ENCODE measurements around the gene CIDEB. TPM values are rescaled to one million over a fixed set of nuclear protein-coding genes. Genes with fewer than 3 reads are reported as not detected.

The CIDEB gene
- total RNA-seq, 1 experiment from 2014 or later, result not detected

GRCh38 chr14:24310646-24311604, 3.1 kb upstream of the CIDEB start, which contains the start of gene LTB4R:
TSS of gene LTB4R (plus strand) at chr14:24311502. CDS start at chr14:24315652, 4,150 bp downstream.
- no peak within 1 kb of the TSS for H3K56ac ChIP-seq (ENCODE audit: insufficient read length, low read depth, low read length)
- H4K8ac ChIP-seq (replicated peaks; ENCODE audit: insufficient read length, low read depth, low read length), result no peak within 1 kb of the TSS
- H3K27me3 ChIP-seq (ENCODE audit: insufficient read depth, low read length), result no peaks in the 10 kb centered on the region
- Mint-ChIP-seq H3K9me3 (no peaks in the 10 kb centered on the region), H3K4me1 (peaks cover 5 to 6% of the 10 kb centered on the region in 2 experiments; a peak in 3 of 4 replicates), H3K27ac (peak within 1 kb of the TSS in 1 of 3 experiments; percentile 77; a peak in 1 of 7 replicates), H3K36me3 (ENCODE audit: insufficient read depth in 1 of 3, low read depth in 3 of 3) (peaks cover 5 to 40% (median 20%) of the 10 kb centered on the region in 3 experiments; a peak in 6 of 7 replicates), H3K27me3 (ENCODE audit: low read depth) (peaks cover 8% of the 10 kb centered on the region), H3K4me3 (no peak within 1 kb of the TSS)
- DNase-seq, result no peak
- H3K27ac ChIP-seq (ENCODE audit: insufficient read length, low read depth, low read length), result no peak within 1 kb of the TSS
- H3K4ac ChIP-seq (ENCODE audit: low read depth, low read length), result no peak within 1 kb of the TSS
- H3K23ac ChIP-seq (ENCODE audit: insufficient read length, low read depth, low read length), result no peak within 1 kb of the TSS
- H4K91ac ChIP-seq (ENCODE audit: insufficient read length, low read depth, low read length), result no peak within 1 kb of the TSS
- H4K5ac ChIP-seq (ENCODE audit: insufficient read length, low read depth, low read length), result no peak within 1 kb of the TSS
- H3K79me1 ChIP-seq (ENCODE audit: insufficient read depth, low read depth, low read length, poor library complexity, severe bottlenecking), result no peaks in the 10 kb centered on the region
- no peaks in the 10 kb centered on the region for H3K23me2 ChIP-seq (ENCODE audit: insufficient read length, low read depth, low read length, poor library complexity, severe bottlenecking)
- H2BK5ac ChIP-seq (ENCODE audit: insufficient read length, low read length), result no peak within 1 kb of the TSS
- no peak within 1 kb of the TSS for H3T11ph ChIP-seq (ENCODE audit: low read length)
- H3K79me2 ChIP-seq (ENCODE audit: insufficient read depth, low read length), result no peaks in the 10 kb centered on the region
- no peaks in the 10 kb centered on the region for H4K20me1 ChIP-seq (ENCODE audit: control insufficient read depth, insufficient read depth, insufficient read length)
- H3K9ac ChIP-seq (ENCODE audit: extremely low read depth, insufficient read length, low read length), result no peak within 1 kb of the TSS
- H2AK5ac ChIP-seq (ENCODE audit: insufficient read length, low read length), result no peak within 1 kb of the TSS
- H2BK20ac ChIP-seq (ENCODE audit: low read depth, low read length, poor library complexity, severe bottlenecking), result no peak within 1 kb of the TSS
- H3K14ac ChIP-seq (ENCODE audit: insufficient read depth, low read length), result no peak within 1 kb of the TSS
- H3K18ac ChIP-seq (ENCODE audit: insufficient read length, low read depth, low read length), result no peak within 1 kb of the TSS
- no peak for TF ChIP-seq CTCF (conservative IDR thresholded peaks at IDR 0.05)
- no peak within 1 kb of the TSS for H3K4me2 ChIP-seq (ENCODE audit: insufficient read depth, insufficient read length, low read length)
- H2BK15ac ChIP-seq (ENCODE audit: low read depth, low read length), result no peak within 1 kb of the TSS
- no peaks in the 10 kb centered on the region for H3K4me1 ChIP-seq (ENCODE audit: insufficient read depth, low read length)
- no peak within 1 kb of the TSS for H2BK120ac ChIP-seq (ENCODE audit: low read depth, low read length, poor library complexity, severe bottlenecking)
- no peaks in the 10 kb centered on the region for H3K9me3 ChIP-seq (ENCODE audit: control insufficient read depth, low read depth, low read length)
- H2AFZ ChIP-seq (ENCODE audit: low read length), result no peak within 1 kb of the TSS
- H2BK12ac ChIP-seq (ENCODE audit: insufficient read length, low read depth, low read length), result no peak within 1 kb of the TSS
- WGBS (ENCODE audit: extremely low coverage, insufficient read length, low lambda C conversion rate), result no CpG with 5 or more reads among the region's 99 CpGs
